HL-60/S4 (cell line): ENCODE results near the gene RAPGEF5.

ENCODE experiments used
- in situ Hi-C: fragments of 300-500 bp; cut with MboI; formaldehyde crosslinking; loops from 2 replicates; pipeline ENCODE4 v1.14.3; 2022; ENCODE audit warnings: low sequenced_read_pairs

Gene RAPGEF5

GRCh38 chr7:22167482-22167881 is 189.5 kb downstream of the RAPGEF5 start:
- in situ Hi-C loops, result no loop called here

GRCh38 chr7:22166928-22167327 is 190.0 kb downstream of the RAPGEF5 start:
- in situ Hi-C loops, result no loop called here

GRCh38 chr7:22159341-22159740 is 197.6 kb downstream of the RAPGEF5 start:
- in situ Hi-C loops, result no loop called here

GRCh38 chr7:22157552-22157951 is 199.4 kb downstream of the RAPGEF5 start:
- in situ Hi-C loops, result no loop called here

GRCh38 chr7:22156205-22156604 is 200.7 kb downstream of the RAPGEF5 start:
- in situ Hi-C loops, result no loop called here

GRCh38 chr7:22154143-22154529 is 202.8 kb downstream of the RAPGEF5 start:
- in situ Hi-C loops, result no loop called here

- in situ Hi-C loops, result no loop called here
These were observed 203.4 kb downstream of the RAPGEF5 start for GRCh38 chr7:22153432-22154142.

GRCh38 chr7:22152690-22153089 is 204.3 kb downstream of the RAPGEF5 start:
- in situ Hi-C loops, result no loop called here

GRCh38 chr7:22151901-22152300 is 205.1 kb downstream of the RAPGEF5 start:
- in situ Hi-C loops, result no loop called here

- in situ Hi-C loops, result no loop called here
These were observed 206.7 kb downstream of the RAPGEF5 start for GRCh38 chr7:22150221-22150620.

GRCh38 chr7:22147868-22148267 is 209.1 kb downstream of the RAPGEF5 start:
- in situ Hi-C loops, result no loop called here

- in situ Hi-C loops, result no loop called here
These were observed 209.9 kb downstream of the RAPGEF5 start for GRCh38 chr7:22146961-22147512.

GRCh38 chr7:22144950-22145349 is 212.0 kb downstream of the RAPGEF5 start:
- in situ Hi-C loops, result no loop called here

- in situ Hi-C loops, result no loop called here
These were observed 213.5 kb downstream of the RAPGEF5 start for GRCh38 chr7:22143491-22143890.

- in situ Hi-C loops, result no loop called here
These were observed 214.4 kb downstream of the RAPGEF5 start for GRCh38 chr7:22142572-22142971.

- in situ Hi-C loops, result no loop called here
These were observed 215.6 kb downstream of the RAPGEF5 start for GRCh38 chr7:22141355-22141754.

- in situ Hi-C loops, result no loop called here
These were observed 216.4 kb downstream of the RAPGEF5 start for GRCh38 chr7:22140578-22140977.

GRCh38 chr7:22138886-22139285 is 218.1 kb downstream of the RAPGEF5 start:
- in situ Hi-C loops, result no loop called here

- in situ Hi-C loops, result no loop called here
These were observed 218.8 kb downstream of the RAPGEF5 start for GRCh38 chr7:22138106-22138505.

GRCh38 chr7:22137466-22137865 is 219.5 kb downstream of the RAPGEF5 start:
- in situ Hi-C loops, result no loop called here

- in situ Hi-C loops, result no loop called here
These were observed 219.9 kb downstream of the RAPGEF5 start for GRCh38 chr7:22137026-22137425.

GRCh38 chr7:22129819-22130580 is 227.0 kb downstream of the RAPGEF5 start:
- in situ Hi-C loops, result no loop called here
